Thyroid gland (tissue), 4 donors: ENCODE data around the gene HOXD10.

ENCODE experiments used
- CTCF ChIP-seq, 6 experiments: fragments of 200-600 bp in 3 of 6; fragments of 450-650 bp in 3 of 6; sonication (generic) in 3 of 6; IDR thresholded peaks; one replicate each; pipeline ENCODE4 v1.5.1; 2016 to 2019; ENCODE audit warnings: antibody characterized with exemption in 6 of 6, mild to moderate bottlenecking in 2 of 6, inconsistent platforms in 1 of 6, moderate library complexity in 1 of 6
- POLR2A ChIP-seq, 2 donors: fragments of 450-650 bp; IDR thresholded peaks; one replicate each; pipeline ENCODE4 v1.6.1; 2017; ENCODE audit warnings: antibody characterized with exemption in 2 of 2, mild to moderate bottlenecking in 2 of 2, moderate library complexity in 1 of 2

- TF ChIP-seq CTCF (IDR thresholded peaks at IDR 0.05) (no peak), POLR2A (IDR thresholded peaks at IDR 0.05) (no peak)
These were observed 49.7 kb downstream of the HOXD10 start for GRCh38 chr2:176166272-176166671.
